K562 (cell line): ENCODE measurements around the gene MAPK13. TPM values are rescaled to one million over a fixed set of nuclear protein-coding genes. Genes with fewer than 3 reads are reported as not detected.

Experiments
- C11orf30 ChIP-seq: fragments of 450-650 bp; IDR thresholded peaks from 2 replicates; pipeline ENCODE4 v1.6.1; 2016; ENCODE audit warnings: low read depth, mild to moderate bottlenecking
- CBX1 ChIP-seq: sonication (generic); IDR thresholded peaks from 2 replicates; pipeline ENCODE4 v1.6.1; 2016; ENCODE audit warnings: antibody characterized with exemption, low read depth, mild to moderate bottlenecking
- GATA2 ChIP-seq: sonication (generic); formaldehyde crosslinking; IDR thresholded peaks from 2 replicates; pipeline ENCODE4 v1.4.0; 2020; ENCODE audit warnings: mild to moderate bottlenecking, missing genetic modification reagents
- ILK ChIP-seq: fragments of 450-650 bp; IDR thresholded peaks from 2 replicates; pipeline ENCODE4 v1.6.1; 2016; ENCODE audit warnings: missing genetic modification characterization, low read depth, mild to moderate bottlenecking, missing compliant biosample characterization, moderate library complexity, borderline replicate concordance
- MTA2 ChIP-seq: fragments of 450-650 bp; IDR thresholded peaks from 2 replicates; pipeline ENCODE4 v1.6.1; 2016; ENCODE audit warnings: low read depth
- NCOA1 ChIP-seq: fragments of 450-650 bp; IDR thresholded peaks from 2 replicates; pipeline ENCODE4 v1.6.1; 2016; ENCODE audit warnings: low read depth
- NFIC ChIP-seq: fragments of 450-650 bp; IDR thresholded peaks from 2 replicates; pipeline ENCODE4 v1.6.1; 2017; ENCODE audit warnings: mild to moderate bottlenecking, inconsistent platforms
- PCBP1 ChIP-seq: fragments of 200-400 bp; formaldehyde crosslinking; IDR thresholded peaks from 2 replicates; pipeline ENCODE4 v1.6.1; 2018; ENCODE audit warnings: mild to moderate bottlenecking, low read depth, low read length; ENCODE audit not compliant: poor library complexity, severe bottlenecking
- PML ChIP-seq: IDR thresholded peaks from 2 replicates; pipeline ENCODE4 v1.6.1; 2012; ENCODE audit warnings: low read length, inconsistent platforms
- PTBP1 ChIP-seq: fragments of 200-400 bp; formaldehyde crosslinking; IDR thresholded peaks from 2 replicates; pipeline ENCODE4 v1.6.1; 2017; ENCODE audit warnings: low read depth, low read length
- SP2 ChIP-seq: IDR thresholded peaks from 2 replicates; pipeline ENCODE4 v1.6.1; 2011; ENCODE audit warnings: mild to moderate bottlenecking, low read depth, low read length, moderate library complexity; ENCODE audit not compliant: poor library complexity, severe bottlenecking; ENCODE audit errors: extremely low read depth
- YY1 ChIP-seq, 3 experiments: IDR thresholded peaks; 2 replicates each; pipeline ENCODE4 v1.6.1; 2011; ENCODE audit warnings: low read length in 2 of 3, mild to moderate bottlenecking in 2 of 3, moderate library complexity in 2 of 3, borderline replicate concordance in 1 of 3, control low read depth in 1 of 3, low read depth in 1 of 3; ENCODE audit not compliant: insufficient read depth in 3 of 3, insufficient replicate concordance in 2 of 3, control insufficient read depth in 1 of 3, insufficient read length in 1 of 3; ENCODE audit errors: extremely low read depth in 1 of 3
- ZFP36 ChIP-seq: fragments of 150-350 bp; IDR thresholded peaks from 2 replicates; pipeline ENCODE4 v1.6.1; 2018; ENCODE audit warnings: low read length, low read depth; ENCODE audit not compliant: partially characterized antibody
- ZNF165 ChIP-seq: fragments of 250-450 bp; sonication (Bioruptor Pico); IDR thresholded peaks from 2 replicates; pipeline ENCODE4 v1.4.0; 2020; ENCODE audit warnings: borderline replicate concordance
- ZNF766 ChIP-seq: fragments of 200-800 bp; sonication (Bioruptor generic); conservative IDR thresholded peaks from 2 replicates; pipeline ENCODE4 v1.6.1; 2016; ENCODE audit warnings: missing genetic modification characterization, missing compliant biosample characterization
- polyA plus RNA-seq, 8 experiments: library from polyadenylated mRNA; depleted of rRNA in 4 of 8; stranded (reverse) in 5 of 8; unstranded in 3 of 8; fragments of >200 nt; fragmentation: Nextera tagmentation in 2 of 8; fragmentation: Illumina TruSeq in 1 of 8; extraction: Ambion mirVana in 2 of 8; extraction: Trizol in 1 of 8; gene quantifications; 2 replicates each; pipeline versions ENCODE4 v1.2.1 to v1.2.3, GENCODE V29; 2011 to 2014; ENCODE audit warnings: inconsistent platforms in 1 of 8, missing spikeins in 1 of 8
- total RNA-seq, 7 experiments: library from RNA; depleted of rRNA in 6 of 7; stranded (reverse); fragments of >200 nt in 6 of 7; fragmentation: Illumina TruSeq in 2 of 7; extraction: Trizol in 2 of 7; gene quantifications; 2 replicates each; pipeline versions ENCODE4 v1.2.1 to v1.2.3, GENCODE V29; 2011 to 2021; ENCODE audit warnings: low replicate concordance in 1 of 7
- TF ChIP-seq, protein P1 (sequence below): IDR thresholded peaks from 3 replicates; pipeline ENCODE4 v1.6.1; 2011; ENCODE audit warnings: borderline replicate concordance, mild to moderate bottlenecking, moderate library complexity; ENCODE audit not compliant: insufficient read length; ENCODE audit errors: extremely low read depth
- TF ChIP-seq, protein P2 (sequence below): fragments of 150-350 bp; conservative IDR thresholded peaks from 2 replicates; pipeline ENCODE4 v1.6.1; 2014; ENCODE audit warnings: low read length
- TF ChIP-seq, protein P3 (sequence below): fragments of 450-650 bp; formaldehyde crosslinking; IDR thresholded peaks from 2 replicates; pipeline ENCODE4 v1.4.0; 2022; ENCODE audit warnings: missing genetic modification characterization
- TF ChIP-seq, protein P4 (sequence below): sonication (generic); formaldehyde crosslinking; IDR thresholded peaks from 2 replicates; pipeline ENCODE4 v1.8.0; 2022; ENCODE audit warnings: missing genetic modification reagents, mild to moderate bottlenecking, moderate library complexity, borderline replicate concordance

MAPK13 gene
- total and polyA plus RNA-seq, 9 of the 15 experiments (the other 6 are each of a cell fraction or from before 2014, with no cell fraction given) = 0.03 to 2.3 (median 0.48) TPM; not detected in 1

DNA sequence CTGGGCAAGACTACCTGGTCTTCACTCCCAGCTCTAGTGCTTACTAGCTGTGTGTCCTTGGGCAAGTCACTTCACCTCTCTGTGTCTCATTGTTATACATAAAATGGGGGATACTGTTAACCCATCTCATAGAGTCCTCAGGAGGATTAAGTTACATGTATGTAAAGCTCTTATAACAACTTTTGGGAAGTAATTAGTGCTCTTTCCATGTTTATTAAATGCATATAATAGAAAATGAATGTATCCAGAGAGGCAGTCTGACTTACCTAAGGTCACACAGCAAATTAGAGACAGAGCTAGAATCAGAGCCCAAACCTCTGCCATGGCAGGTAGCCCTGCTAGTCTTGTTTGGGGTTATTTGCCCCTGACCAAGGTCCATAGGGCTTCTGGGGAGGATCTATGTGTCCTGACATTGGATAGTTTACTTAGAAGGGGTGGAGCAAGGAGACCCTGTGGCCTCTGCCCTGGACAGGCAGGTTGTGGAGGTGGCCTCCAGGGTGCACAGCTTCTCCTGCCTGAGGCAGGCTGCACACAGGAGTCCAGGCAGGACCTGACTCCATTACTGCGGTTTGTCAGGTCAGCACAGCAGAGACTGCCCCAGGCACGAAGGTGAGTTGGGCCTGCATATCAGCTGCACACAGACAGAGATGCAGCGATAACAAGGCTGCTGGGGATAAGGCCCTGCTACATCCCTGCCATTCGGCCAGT is 8.4 kb upstream of the MAPK13 start (continued):
- TF ChIP-seq, protein P1, sequence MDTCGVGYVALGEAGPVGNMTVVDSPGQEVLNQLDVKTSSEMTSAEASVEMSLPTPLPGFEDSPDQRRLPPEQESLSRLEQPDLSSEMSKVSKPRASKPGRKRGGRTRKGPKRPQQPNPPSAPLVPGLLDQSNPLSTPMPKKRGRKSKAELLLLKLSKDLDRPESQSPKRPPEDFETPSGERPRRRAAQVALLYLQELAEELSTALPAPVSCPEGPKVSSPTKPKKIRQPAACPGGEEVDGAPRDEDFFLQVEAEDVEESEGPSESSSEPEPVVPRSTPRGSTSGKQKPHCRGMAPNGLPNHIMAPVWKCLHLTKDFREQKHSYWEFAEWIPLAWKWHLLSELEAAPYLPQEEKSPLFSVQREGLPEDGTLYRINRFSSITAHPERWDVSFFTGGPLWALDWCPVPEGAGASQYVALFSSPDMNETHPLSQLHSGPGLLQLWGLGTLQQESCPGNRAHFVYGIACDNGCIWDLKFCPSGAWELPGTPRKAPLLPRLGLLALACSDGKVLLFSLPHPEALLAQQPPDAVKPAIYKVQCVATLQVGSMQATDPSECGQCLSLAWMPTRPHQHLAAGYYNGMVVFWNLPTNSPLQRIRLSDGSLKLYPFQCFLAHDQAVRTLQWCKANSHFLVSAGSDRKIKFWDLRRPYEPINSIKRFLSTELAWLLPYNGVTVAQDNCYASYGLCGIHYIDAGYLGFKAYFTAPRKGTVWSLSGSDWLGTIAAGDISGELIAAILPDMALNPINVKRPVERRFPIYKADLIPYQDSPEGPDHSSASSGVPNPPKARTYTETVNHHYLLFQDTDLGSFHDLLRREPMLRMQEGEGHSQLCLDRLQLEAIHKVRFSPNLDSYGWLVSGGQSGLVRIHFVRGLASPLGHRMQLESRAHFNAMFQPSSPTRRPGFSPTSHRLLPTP = no peak
- TF ChIP-seq NFIC (0 out of 2 replicates have a peak, but pooled peaks have one; percentile 17), ZFP36 (peak; percentile 82), ZNF165 (CRISPR knock-in tag) (no peak), PML (0 out of 2 replicates have a peak, but pooled peaks have one; percentile 47), ZNF766 (CRISPR knock-in tag) (no peak), YY1 (IDR thresholded peaks at IDR 0.05; ENCODE audit: borderline replicate concordance in 1 of 3, control insufficient read depth in 1 of 3, extremely low read depth in 1 of 3, insufficient read depth in 3 of 3, insufficient read length in 1 of 3, insufficient replicate concordance in 2 of 3, low read depth in 1 of 3, low read length in 2 of 3) (peak in 2 of 3 experiments; percentile 31 to 75), PTBP1 (no peak), MTA2 (0 out of 2 replicates have a peak, but pooled peaks have one; percentile 45), ILK (no peak), CBX1 (peak; percentile 28; the same call in 1 of the 2 replicates), GATA2 (CRISPR knock-in tag) (peak; percentile 72), SP2 (no peak), C11orf30 (no peak), PCBP1 (no peak), NCOA1 (no peak)
- TF ChIP-seq, protein P2, sequence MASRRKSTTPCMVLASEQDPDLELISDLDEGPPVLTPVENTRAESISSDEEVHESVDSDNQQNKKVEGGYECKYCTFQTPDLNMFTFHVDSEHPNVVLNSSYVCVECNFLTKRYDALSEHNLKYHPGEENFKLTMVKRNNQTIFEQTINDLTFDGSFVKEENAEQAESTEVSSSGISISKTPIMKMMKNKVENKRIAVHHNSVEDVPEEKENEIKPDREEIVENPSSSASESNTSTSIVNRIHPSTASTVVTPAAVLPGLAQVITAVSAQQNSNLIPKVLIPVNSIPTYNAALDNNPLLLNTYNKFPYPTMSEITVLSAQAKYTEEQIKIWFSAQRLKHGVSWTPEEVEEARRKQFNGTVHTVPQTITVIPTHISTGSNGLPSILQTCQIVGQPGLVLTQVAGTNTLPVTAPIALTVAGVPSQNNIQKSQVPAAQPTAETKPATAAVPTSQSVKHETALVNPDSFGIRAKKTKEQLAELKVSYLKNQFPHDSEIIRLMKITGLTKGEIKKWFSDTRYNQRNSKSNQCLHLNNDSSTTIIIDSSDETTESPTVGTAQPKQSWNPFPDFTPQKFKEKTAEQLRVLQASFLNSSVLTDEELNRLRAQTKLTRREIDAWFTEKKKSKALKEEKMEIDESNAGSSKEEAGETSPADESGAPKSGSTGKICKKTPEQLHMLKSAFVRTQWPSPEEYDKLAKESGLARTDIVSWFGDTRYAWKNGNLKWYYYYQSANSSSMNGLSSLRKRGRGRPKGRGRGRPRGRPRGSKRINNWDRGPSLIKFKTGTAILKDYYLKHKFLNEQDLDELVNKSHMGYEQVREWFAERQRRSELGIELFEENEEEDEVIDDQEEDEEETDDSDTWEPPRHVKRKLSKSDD = no peak
- TF ChIP-seq, protein P3, sequence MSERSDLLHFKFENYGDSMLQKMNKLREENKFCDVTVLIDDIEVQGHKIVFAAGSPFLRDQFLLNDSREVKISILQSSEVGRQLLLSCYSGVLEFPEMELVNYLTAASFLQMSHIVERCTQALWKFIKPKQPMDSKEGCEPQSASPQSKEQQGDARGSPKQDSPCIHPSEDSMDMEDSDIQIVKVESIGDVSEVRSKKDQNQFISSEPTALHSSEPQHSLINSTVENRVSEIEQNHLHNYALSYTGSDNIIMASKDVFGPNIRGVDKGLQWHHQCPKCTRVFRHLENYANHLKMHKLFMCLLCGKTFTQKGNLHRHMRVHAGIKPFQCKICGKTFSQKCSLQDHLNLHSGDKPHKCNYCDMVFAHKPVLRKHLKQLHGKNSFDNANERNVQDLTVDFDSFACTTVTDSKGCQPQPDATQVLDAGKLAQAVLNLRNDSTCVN = no peak
- TF ChIP-seq, protein P4, sequence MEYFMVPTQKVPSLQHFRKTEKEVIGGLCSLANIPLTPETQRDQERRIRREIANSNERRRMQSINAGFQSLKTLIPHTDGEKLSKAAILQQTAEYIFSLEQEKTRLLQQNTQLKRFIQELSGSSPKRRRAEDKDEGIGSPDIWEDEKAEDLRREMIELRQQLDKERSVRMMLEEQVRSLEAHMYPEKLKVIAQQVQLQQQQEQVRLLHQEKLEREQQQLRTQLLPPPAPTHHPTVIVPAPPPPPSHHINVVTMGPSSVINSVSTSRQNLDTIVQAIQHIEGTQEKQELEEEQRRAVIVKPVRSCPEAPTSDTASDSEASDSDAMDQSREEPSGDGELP (CRISPR knock-in tag) = peak; percentile 51; the same call in 1 of the 2 replicates
